Activated CD8-positive, alpha-beta T cell treated with anti-CD3 and anti-CD28 coated beads for 36 hours (primary cell): Measurements from ENCODE around the gene NAGA. TPM values are rescaled to one million over a fixed set of nuclear protein-coding genes. Genes with fewer than 3 reads are reported as not detected.
A peak's percentile ranks its signal among the peaks of the same experiment; 100 is the strongest.
"Not testable (repeated sequence)": the region's sequence is repeated elsewhere in the genome, so short reads cannot be mapped to it uniquely, and the experiment has no call there.

Experiments
- ATAC-seq: fragments of 200-7000 bp; cut with Tn5 transposase; one replicate; pipeline ENCODE4 v1.10.0; 2021; ENCODE audit warnings: mild to moderate bottlenecking, moderate library complexity
- CTCF ChIA-PET: fragments of 350-600 bp; sonication (Branson Sonifier 250); formaldehyde crosslinking; loops from one replicate; lab custom pipeline; 2021; ENCODE audit warnings: antibody characterized with exemption; lab: Charles Lee
- POLR2A ChIA-PET: fragments of 350-600 bp; sonication (Branson Sonifier 250); formaldehyde crosslinking; loops from one replicate; lab custom pipeline; 2021; ENCODE audit warnings: antibody characterized with exemption; lab: Charles Lee
- DNase-seq: peaks from one replicate; pipeline ENCODE4 v3.0.0-alpha.2; 2020
- H3K27ac Mint-ChIP-seq: one replicate; pipeline ENCODE4 v1.8.0; 2021; ENCODE audit warnings: mild to moderate bottlenecking, mixed read lengths
- H3K27me3 Mint-ChIP-seq: one replicate; pipeline ENCODE4 v1.8.0; 2021; ENCODE audit warnings: mixed read lengths
- H3K36me3 Mint-ChIP-seq: one replicate; pipeline ENCODE4 v1.8.0; 2021; ENCODE audit warnings: low read depth, mixed read lengths
- H3K4me1 Mint-ChIP-seq: one replicate; pipeline ENCODE4 v1.8.0; 2021; ENCODE audit warnings: low read depth, mixed read lengths
- H3K4me3 Mint-ChIP-seq: one replicate; pipeline ENCODE4 v1.8.0; 2021; ENCODE audit warnings: mild to moderate bottlenecking, moderate library complexity, mixed read lengths
- H3K9me3 Mint-ChIP-seq: one replicate; pipeline ENCODE4 v1.8.0; 2021; ENCODE audit warnings: mixed read lengths
- CTCF ChIP-seq: fragments of 200-600 bp; IDR thresholded peaks from one replicate; pipeline ENCODE4 v1.8.0; 2022; ENCODE audit warnings: antibody characterized with exemption, mild to moderate bottlenecking
- intact Hi-C: fragments of 100-400 bp; cut with micrococcal nuclease; formaldehyde crosslinking; loops from one replicate; pipeline ENCODE4 v1.10.0; 2022
- total RNA-seq, 2 experiments: library from RNA; stranded (reverse); gene quantifications; one replicate each; pipeline ENCODE4 v1.2.3, GENCODE V29; 2021

NAGA gene
- 1 to 10 TPM; 9.3 to 9.4 TPM for total RNA-seq

GRCh38 chr22:42070517-42071422 lies at the start of gene NAGA:
TSS of gene NAGA (minus strand) at chr22:42070812. CDS start at chr22:42070297, 515 bp downstream.
- H3K27me3 Mint-ChIP-seq = no peaks in the 10 kb centered on the region
- H3K4me1 Mint-ChIP-seq = peaks cover 23% of the 10 kb centered on the region
- CTCF ChIA-PET = interaction anchor here (0.7 to 1.4 kb wide), 4 partner anchors 102 to 208 kb away, joined by 3 to 5 read pairs (median 4); no protein-coding TSS in a partner anchor
- H3K27ac Mint-ChIP-seq = peak within 1 kb of the TSS; percentile 88
- ATAC-seq (peak; percentile 99), DNase-seq (peak; percentile 97)
- H3K36me3 Mint-ChIP-seq = peaks cover 3% of the 10 kb centered on the region
- intact Hi-C loops = loop anchor here (10.0 kb wide), 1 partner anchor 126 kb away; the partner anchor contains the start of gene CENPM
- no peak for TF ChIP-seq CTCF
- no peaks in the 10 kb centered on the region for H3K9me3 Mint-ChIP-seq
- POLR2A ChIA-PET = interaction anchor here (0.6 to 4.4 kb wide), 10 partner anchors 9 to 208 kb away, joined by 3 to 27 read pairs (median 4); partner anchors contain the start of genes NDUFA6 and SMDT1
- H3K4me3 Mint-ChIP-seq = peak within 1 kb of the TSS; percentile 86

GRCh38 chr22:42116848-42117424 lies 46.3 kb upstream of the NAGA start:
- no peak overlapping the region for H3K27ac Mint-ChIP-seq
- no peak for TF ChIP-seq CTCF
- H3K4me3 Mint-ChIP-seq = no peak overlapping the region
- peaks cover 16% of the 10 kb centered on the region for H3K36me3 Mint-ChIP-seq
- DNase-seq = peak; percentile 27
- no peak for ATAC-seq
- no peaks in the 10 kb centered on the region for H3K27me3 Mint-ChIP-seq
- peaks cover 14% of the 10 kb centered on the region for H3K9me3 Mint-ChIP-seq
- intact Hi-C loops = no loop called here
- H3K4me1 Mint-ChIP-seq = peaks cover 27% of the 10 kb centered on the region
- ChIA-PET POLR2A (interaction anchor here (0.8 to 1.2 kb wide), 2 partner anchors 17 to 26 kb away, joined by 3 to 4 read pairs; no protein-coding TSS in a partner anchor), CTCF (interaction anchor here (0.8 to 2.7 kb wide), 7 partner anchors 13 to 320 kb away, joined by 3 to 12 read pairs (median 4); partner anchors contain the start of gene NDUFA6)

- ATAC-seq = not testable (repeated sequence)
Measured at GRCh38 chr22:42115420-42115830, 44.8 kb upstream of the NAGA start.

DNA sequence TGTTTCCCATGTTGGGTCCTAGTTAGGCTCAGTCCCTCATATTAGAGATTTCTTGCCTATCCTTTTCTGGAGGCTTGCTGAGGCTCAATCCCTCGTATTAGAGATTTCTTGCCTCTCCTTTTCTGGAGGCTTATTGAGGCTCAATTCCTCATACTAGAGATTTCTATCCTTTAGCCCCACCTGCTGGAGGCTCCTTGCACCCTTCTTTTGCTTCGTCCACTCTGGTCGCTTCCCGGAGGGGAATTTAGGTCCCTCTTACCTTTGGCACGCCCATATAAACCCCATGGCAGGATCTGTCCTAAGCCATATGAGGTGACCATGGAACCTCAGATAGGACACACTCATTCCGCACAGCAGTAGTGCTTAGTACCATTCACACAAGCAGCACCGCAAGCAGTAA lies 44.1 kb upstream of the NAGA start:
- peaks cover 8% of the 10 kb centered on the region for H3K4me1 Mint-ChIP-seq
- no peak overlapping the region for H3K4me3 Mint-ChIP-seq
- CTCF ChIA-PET = no interaction called here
- H3K9me3 Mint-ChIP-seq = peaks cover 14% of the 10 kb centered on the region
- peaks cover 16% of the 10 kb centered on the region for H3K36me3 Mint-ChIP-seq
- DNase-seq = peak; percentile 34
- no peak for ATAC-seq
- POLR2A ChIA-PET = no interaction called here
- intact Hi-C loops = no loop called here
- no peak overlapping the region for H3K27ac Mint-ChIP-seq
- H3K27me3 Mint-ChIP-seq = no peaks in the 10 kb centered on the region
- TF ChIP-seq CTCF = peak; percentile 25

More at GRCh38 chr22:42115420-42115830, 44.8 kb upstream of the NAGA start:
- Mint-ChIP-seq H3K36me3 (peaks cover 16% of the 10 kb centered on the region), H3K9me3 (peaks cover 14% of the 10 kb centered on the region), H3K4me1 (peaks cover 15% of the 10 kb centered on the region)
- POLR2A ChIA-PET, CTCF ChIA-PET, DNase-seq, intact Hi-C loops, H3K27ac Mint-ChIP-seq, H3K27me3 Mint-ChIP-seq, H3K4me3 Mint-ChIP-seq: not testable (repeated sequence)

DNA sequence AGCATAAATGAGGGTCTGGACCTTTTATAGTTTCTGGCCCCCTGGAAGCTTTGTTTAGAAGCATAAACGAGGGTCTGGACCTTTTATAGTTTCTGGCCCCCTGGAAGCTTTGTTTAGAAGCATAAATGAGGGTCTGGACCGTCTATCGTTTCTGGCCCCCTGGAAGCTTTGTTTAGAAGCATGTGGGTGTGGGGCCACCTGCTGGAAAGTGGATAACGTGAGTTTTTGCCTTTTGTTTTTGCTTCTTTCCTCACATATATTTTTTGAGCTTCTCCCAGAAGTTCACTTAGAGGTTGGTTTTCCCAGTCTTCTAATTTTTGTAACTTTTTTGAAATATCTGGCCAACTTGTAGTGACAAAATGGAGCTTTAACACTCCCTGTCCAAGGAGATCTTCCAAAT lies 42.2 kb upstream of the NAGA start:
- H3K27me3 Mint-ChIP-seq, POLR2A ChIA-PET, intact Hi-C loops, H3K4me1 Mint-ChIP-seq, H3K4me3 Mint-ChIP-seq, H3K27ac Mint-ChIP-seq, ATAC-seq: not testable (repeated sequence)
- peaks cover 14% of the 10 kb centered on the region for H3K9me3 Mint-ChIP-seq
- DNase-seq = peak; percentile 27
- CTCF ChIA-PET = interaction anchor here (0.7 to 4.6 kb wide), 6 partner anchors 22 to 416 kb away, joined by 3 to 26 read pairs (median 4); partner anchors contain the start of genes NDUFA6 and SMDT1
- peaks cover 16% of the 10 kb centered on the region for H3K36me3 Mint-ChIP-seq
